GM10248 (cell line): ENCODE data around the gene MTHFD2L.

ENCODE experiments used
- CTCF ChIA-PET: fragments of 300-600 bp; sonication (Branson Sonifier 250); formaldehyde crosslinking; extraction: SDS; loops from one replicate; lab custom pipeline; 2021; ENCODE audit warnings: antibody characterized with exemption; lab: Yijun Ruan, JAX
- POLR2A ChIA-PET: fragments of 350-650 bp; sonication (Branson Sonifier 250); formaldehyde crosslinking; extraction: SDS; loops from one replicate; lab custom pipeline; 2020; ENCODE audit warnings: antibody characterized with exemption; lab: Yijun Ruan, JAX
- DNase-seq: peaks from one replicate; pipeline ENCODE4 v3.0.0; 2012; ENCODE audit errors: extremely low spot score
- CTCF ChIP-seq: IDR thresholded peaks from 2 replicates; pipeline ENCODE4 v1.5.1; 2012; ENCODE audit warnings: mild to moderate bottlenecking, low read depth; ENCODE audit errors: extremely low read depth, missing control alignments, control extremely low read depth

Gene MTHFD2L

GRCh38 chr4:74156521-74156920, 1.4 kb upstream of the MTHFD2L start:
- DNase-seq, result no peak
- POLR2A ChIA-PET, result no interaction called here
- CTCF ChIA-PET, result interaction anchor here (1.1 kb wide), 1 partner anchor 69 kb away, joined by 3 read pairs; no protein-coding TSS in a partner anchor
- TF ChIP-seq CTCF, result no peak

GRCh38 chr4:74157154-74157553, 764 bp upstream of the MTHFD2L start:
- DNase-seq, result no peak
- no peak for TF ChIP-seq CTCF
- POLR2A ChIA-PET, result no interaction called here
- CTCF ChIA-PET, result interaction anchor here (1.1 kb wide), 1 partner anchor 68 kb away, joined by 3 read pairs; no protein-coding TSS in a partner anchor

- DNase-seq, result no peak
- POLR2A ChIA-PET, result no interaction called here
Observed at GRCh38 chr4:74158466-74159142, 686 bp downstream of the MTHFD2L start.

GRCh38 chr4:74159143-74159709, 1.3 kb downstream of the MTHFD2L start:
- ChIA-PET CTCF (no interaction called here), POLR2A (no interaction called here)
- TF ChIP-seq CTCF, result no peak
- DNase-seq, result no peak

More at GRCh38 chr4:74158466-74159142, 686 bp downstream of the MTHFD2L start:
- no peak for TF ChIP-seq CTCF
- CTCF ChIA-PET, result interaction anchor here (1.2 kb wide), 1 partner anchor 68 kb away, joined by 3 read pairs; no protein-coding TSS in a partner anchor

- DNase-seq, result no peak
- no peak for TF ChIP-seq CTCF
- POLR2A ChIA-PET, result no interaction called here
- CTCF ChIA-PET, result interaction anchor here (1.2 kb wide), 1 partner anchor 19 kb away, joined by 3 read pairs; no protein-coding TSS in a partner anchor
Observed at GRCh38 chr4:74161666-74162450, 3.9 kb downstream of the MTHFD2L start.

- ChIA-PET POLR2A (no interaction called here), CTCF (interaction anchor here (1.0 to 1.3 kb wide), 3 partner anchors 10 to 62 kb away, joined by 4 to 9 read pairs (median 5); no protein-coding TSS in a partner anchor)
- DNase-seq, result no peak
- TF ChIP-seq CTCF, result no peak
Observed at GRCh38 chr4:74166135-74166534, 8.2 kb downstream of the MTHFD2L start.
